Stimulated activated CD8-positive, alpha-beta memory T cell treated with anti-CD3 and anti-CD28 coated beads, Interleukin-2, amount 100 ng/mL, for 48 hours (primary cell): ENCODE results near the gene AGMO.

ENCODE experiments used
- DNase-seq, 2 donors: peaks; one replicate each; pipeline ENCODE4 v3.0.0-alpha.2; 2020; ENCODE audit warnings: low read depth in 2 of 2

The AGMO gene

GRCh38 chr7:15397159-15397550 is 164.7 kb downstream of the AGMO start:
- no peak for DNase-seq

DNA sequence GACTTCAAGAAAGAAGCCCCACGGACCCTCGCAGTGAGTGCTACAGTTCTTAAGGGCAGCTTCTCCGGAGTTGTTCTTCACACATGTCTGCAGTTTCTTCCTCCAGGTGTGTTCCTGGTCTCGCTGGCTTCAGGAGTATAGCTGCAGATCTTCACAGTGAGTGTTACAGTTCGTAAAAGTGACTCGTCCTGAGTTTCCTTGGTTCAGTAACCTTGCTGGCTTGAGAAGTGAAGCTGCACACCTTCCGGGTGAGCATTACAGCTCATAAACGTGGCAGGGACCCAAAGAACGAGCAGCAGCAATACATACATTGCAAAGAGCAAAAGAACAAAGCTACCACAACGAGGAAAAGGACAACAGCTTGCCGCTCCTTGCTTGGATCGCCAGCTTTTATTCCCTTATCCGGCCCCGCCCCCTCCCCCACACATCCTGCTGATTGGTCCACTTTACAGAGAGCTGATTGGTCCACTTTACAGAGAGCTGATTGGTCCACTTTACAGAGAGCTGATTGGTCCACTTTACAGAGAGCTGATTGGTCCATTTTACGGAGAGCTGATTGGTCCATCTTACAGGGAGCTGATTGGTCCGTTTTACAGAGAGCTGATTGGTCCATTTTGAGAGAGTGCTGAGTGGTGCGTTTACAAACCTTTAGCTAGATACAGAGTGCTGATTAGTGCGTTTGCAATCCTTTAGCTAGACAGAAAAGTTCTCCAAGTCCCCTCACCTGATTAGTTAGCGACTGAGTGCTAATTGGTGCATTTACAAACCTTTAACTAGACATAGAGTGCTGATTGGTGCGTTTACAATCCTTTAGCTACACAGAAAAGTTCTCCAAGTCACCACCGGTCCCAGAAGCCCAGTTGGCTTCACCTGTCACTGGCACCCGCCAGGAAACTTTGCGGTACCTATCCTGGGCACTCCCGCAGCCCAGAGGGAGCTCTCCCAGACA is 165.3 kb downstream of the AGMO start:
- DNase-seq = no peak

DNA sequence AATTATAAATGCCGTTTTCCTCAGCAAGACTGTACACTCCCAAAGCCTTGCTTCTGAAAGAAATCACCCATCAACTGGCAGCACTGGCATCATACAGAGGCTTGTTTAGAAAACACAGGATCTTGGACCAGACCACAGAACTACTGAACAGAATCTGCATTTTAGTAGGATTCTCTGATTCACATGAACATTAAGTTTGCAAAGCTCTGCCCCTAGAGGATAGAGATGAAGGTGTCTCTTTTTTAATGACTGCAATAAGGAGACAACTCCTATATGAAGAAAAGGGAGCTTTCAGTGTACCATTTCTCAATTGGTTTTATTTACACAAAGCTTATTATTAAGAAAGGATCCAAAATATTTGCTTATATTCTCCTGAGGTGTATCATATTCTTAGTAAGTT is 172.7 kb downstream of the AGMO start:
- no peak for DNase-seq

DNA sequence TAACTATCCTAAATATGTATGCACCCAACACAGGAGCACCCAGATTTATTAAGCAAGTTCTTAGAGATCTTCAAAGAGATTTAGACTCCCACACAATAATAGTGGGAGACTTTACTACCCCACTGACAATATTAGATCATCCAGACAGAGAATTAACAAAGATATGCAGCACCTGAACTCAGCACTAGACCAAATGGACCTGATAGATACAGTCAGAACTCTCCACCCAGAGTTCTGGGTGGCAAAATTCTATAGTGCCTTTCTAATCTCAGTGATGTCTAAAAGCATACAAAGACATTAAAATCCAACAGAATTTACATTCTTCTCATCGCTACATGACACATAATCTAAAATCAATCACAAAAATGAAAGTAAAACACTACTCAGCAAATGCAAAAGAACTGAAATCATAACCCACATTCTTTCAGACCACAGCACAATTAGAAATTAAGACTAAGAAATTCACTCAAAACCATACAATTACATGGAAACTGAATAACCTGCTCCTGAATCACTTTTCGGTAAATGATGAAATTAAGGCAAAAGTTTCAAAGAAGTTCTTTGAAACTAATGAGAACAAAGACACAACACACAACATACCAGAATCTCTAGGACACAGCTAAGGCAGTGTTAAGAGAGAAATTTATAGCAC is 183.2 kb downstream of the AGMO start:
- DNase-seq = no peak

DNA sequence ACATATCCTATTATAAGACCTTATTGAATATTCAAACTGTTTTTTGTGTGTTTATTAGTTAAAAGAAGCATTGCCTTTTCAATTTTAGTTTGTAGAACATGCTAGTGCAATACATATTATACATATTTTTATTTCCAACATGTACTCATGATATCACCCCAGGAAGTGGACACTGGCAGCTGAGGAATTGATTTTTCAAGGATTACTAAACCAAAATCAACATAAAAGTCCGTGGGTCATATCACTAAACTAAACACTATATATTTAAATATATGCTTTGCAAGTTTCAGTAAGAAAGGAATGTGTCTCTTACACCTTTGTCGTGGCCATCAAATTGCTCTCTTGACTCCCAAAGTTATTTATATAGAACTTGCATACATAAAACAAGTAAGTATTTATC is 185.2 kb downstream of the AGMO start:
- DNase-seq = no peak

DNA sequence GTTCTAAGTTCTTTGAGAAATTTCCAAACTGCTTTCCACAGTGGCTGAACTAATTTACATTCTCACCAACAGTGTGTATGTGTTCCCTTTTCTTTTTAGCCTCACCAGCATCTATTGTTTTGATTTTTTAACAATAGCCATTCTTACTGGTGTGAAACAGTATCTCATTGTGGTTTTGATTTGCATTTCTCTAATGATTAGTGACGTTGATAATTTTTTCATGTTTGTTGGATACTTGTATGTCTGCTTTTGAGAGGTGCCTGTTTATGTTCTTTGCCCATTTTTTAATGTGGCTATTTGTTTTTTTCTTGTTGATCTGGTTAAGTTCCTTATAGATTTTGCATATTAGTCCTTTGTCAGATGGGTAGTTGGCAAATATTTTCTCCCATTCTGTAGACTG is 191.4 kb downstream of the AGMO start:
- DNase-seq = no peak

GRCh38 chr7:15368653-15369052 is 193.2 kb downstream of the AGMO start:
- no peak for DNase-seq

DNA sequence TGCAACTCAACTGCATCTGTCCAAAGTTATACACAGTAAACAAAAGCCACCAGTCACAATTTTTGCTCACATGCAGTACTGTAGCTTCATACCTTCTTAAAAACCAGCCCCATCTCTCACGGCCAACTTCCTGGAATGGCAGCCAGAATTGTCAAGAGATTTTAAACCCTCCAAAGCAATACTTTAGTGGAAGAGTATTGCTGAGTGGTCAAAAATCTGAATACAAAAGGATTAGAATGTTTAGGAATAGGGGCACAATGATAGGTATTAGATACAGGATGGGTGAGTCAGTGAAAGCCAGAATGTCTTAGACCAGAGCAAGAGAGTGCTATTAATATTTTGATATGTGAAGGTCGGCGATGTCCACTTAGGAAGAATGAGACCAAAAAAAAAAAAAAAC is 193.9 kb downstream of the AGMO start:
- no peak for DNase-seq

- DNase-seq = no peak
Measured at GRCh38 chr7:15358112-15358511, 203.7 kb downstream of the AGMO start.

GRCh38 chr7:15352421-15353206 is 209.2 kb downstream of the AGMO start:
- DNase-seq = no peak

DNA sequence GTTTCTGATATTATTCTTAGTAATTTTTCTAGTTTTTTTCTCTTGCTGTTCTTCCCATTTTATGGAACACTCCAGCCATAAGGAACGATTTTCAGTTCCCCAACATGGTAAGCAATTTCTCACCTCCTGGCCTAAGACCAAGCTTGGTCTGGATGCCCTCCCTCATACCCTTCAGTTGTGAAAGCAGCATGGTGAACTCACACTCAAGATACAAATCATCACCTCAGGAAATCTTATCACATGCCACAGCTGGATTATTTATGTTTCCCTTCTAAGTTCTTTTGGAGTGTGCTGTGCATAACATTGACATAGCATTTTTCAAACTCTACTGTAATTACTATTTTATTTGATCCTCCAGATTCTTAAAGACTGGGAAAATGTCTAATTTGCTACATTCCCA is 216.6 kb downstream of the AGMO start:
- DNase-seq = no peak

- no peak for DNase-seq
Measured at GRCh38 chr7:15341817-15342216, 220.0 kb downstream of the AGMO start.

- no peak for DNase-seq
Measured at GRCh38 chr7:15336146-15336545, 225.7 kb downstream of the AGMO start.

DNA sequence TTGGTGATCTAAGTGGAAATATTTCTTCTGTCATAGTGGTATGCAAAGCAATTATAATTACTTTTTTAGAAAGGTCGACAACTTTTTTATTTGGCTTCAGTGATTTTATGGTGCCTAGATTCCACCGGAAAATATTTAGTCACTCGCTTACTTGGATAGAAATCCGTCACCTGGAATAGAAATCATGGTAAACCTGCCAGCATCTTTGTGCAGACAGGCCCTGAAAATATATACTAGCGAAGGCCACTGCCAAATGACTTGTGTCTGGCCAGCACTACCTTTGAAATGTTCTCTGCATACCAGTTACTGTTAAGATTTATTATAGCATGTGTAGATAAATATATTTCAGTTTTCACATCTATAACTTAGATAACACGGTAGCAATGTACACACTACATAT is 226.4 kb downstream of the AGMO start:
- no peak for DNase-seq

DNA sequence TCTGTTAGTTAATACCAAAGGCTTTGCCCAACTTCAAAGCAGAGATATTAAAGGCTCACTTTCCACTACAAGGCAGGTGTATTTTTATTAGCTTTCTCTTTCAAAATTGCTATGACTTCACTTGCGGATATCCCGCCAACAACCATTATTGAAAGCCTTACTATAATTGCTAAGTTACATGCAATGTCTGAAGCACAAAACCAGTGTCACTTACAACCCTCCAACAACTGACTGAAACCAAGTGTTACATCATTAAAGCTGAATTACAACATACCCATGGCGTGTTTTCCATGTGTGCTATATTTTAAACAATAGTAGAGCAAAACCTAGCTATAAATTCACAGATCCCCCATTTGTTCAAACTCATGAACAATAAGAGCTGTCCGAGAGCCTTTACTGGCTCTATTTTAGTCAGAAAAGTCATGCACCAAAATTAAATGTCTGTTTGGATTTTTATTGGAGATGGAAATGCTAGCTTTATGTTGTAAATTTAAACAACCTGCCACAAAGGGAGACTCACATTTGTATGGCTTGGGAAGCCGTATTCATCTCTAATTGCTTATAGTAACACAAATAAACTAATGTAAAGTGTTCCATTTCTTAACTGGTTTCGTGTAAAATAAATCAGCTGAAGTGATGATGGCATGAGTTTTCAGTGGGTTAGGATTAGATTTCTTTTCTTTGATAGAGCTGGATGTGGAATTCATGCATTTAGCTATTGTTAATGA is 227.1 kb downstream of the AGMO start:
- DNase-seq = no peak

DNA sequence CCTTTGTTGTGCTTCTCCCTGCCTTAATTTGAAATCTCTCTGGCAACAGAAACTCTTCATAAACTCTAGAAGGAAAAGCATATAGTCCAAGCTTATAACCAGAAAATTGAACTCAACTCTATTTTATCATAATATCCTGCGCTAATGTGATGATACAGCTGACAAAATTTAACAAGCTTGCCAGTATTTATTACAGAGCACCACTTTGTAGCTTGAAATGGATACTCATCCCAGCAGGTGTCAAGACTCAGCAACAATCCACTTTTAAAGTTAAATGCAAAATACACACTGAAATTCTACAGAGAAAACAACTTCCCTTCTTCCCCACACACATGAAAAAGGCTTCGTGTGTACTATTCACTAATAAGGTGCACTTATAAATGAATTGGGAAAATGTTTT is 228.9 kb downstream of the AGMO start:
- no peak for DNase-seq

GRCh38 chr7:15330943-15331342 is 230.9 kb downstream of the AGMO start:
- no peak for DNase-seq

- no peak for DNase-seq
Measured at GRCh38 chr7:15327001-15327400, 234.8 kb downstream of the AGMO start.

DNA sequence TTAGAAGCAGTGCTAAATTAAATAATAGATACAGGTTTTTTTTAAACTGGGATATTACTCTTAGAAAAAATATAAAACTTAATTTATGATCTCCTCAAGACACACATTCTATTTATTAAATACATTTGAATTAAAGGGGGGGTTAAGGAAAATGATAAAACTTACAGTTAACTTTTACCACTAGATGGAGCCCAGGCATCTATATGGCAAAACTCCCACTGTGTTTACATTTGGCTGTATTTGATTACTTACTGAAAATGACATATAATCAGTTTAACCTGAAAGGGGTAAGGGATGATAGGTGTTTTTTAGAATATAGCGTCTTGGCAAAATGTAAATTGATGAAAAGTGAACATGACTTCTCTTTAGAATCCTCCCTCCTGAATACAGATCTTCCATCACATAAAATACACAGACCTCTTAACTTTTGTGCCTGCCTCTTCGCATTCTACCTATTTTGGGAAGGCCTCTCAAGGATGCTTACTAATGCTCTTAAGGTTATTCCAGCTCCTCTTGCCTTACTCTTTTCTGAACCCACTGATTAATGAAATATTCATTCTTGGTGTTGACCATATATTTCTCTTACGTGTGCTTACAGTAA is 235.7 kb downstream of the AGMO start:
- no peak for DNase-seq

DNA sequence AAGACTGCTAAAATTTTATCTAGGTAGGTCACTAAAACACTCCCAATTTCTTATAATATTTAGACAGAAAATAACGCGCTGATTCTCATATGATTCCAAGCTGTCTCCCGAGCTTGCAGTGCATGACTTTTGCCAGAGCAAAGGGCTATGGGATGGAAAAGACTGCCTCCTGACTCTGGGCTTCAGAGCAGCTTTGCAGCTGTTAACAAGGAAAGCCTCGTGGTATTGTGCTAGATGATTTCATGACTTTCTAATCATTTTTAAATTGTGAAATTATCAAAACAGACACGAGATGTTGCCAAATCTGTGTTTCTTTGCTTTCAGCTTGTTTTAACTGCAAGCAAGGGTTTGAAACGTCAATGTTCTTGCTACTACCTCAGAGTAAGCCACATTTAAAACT is 238.3 kb downstream of the AGMO start:
- no peak for DNase-seq

DNA sequence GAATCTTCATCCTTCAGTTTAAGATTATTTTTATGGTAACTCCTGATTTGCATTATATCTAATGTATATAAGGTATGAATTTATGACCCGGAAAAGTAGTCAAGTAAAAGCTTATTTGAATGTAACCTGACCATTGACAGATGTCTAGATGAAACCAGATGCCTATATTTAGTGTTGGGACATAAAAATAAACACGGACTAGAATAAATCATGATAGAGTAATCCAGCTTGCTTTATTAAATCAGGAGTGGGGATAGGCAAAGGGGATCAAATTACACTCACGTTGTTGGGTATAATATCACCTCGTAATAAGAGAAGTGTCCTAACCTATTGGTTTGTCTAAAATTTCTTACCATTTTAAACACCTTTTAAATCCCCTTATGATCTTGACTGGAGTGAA is 244.6 kb downstream of the AGMO start:
- no peak for DNase-seq
